Body of pancreas (tissue), 4 donors: ENCODE data around the gene SLC52A3.

Experiments used
- POLR2A ChIP-seq, 3 donors: fragments of 450-650 bp; IDR thresholded peaks; one replicate each; pipeline ENCODE4 v1.6.1; 2016; ENCODE audit warnings: antibody characterized with exemption in 3 of 3, mild to moderate bottlenecking in 2 of 3
- TF ChIP-seq, protein P1 (sequence below), 7 experiments: fragments of 450-650 bp in 4 of 7; fragments of 200-600 bp in 3 of 7; sonication (generic) in 3 of 7; IDR thresholded peaks; one replicate each; pipeline ENCODE4 v1.5.1; 2016 to 2019; ENCODE audit warnings: antibody characterized with exemption in 7 of 7

DNA sequence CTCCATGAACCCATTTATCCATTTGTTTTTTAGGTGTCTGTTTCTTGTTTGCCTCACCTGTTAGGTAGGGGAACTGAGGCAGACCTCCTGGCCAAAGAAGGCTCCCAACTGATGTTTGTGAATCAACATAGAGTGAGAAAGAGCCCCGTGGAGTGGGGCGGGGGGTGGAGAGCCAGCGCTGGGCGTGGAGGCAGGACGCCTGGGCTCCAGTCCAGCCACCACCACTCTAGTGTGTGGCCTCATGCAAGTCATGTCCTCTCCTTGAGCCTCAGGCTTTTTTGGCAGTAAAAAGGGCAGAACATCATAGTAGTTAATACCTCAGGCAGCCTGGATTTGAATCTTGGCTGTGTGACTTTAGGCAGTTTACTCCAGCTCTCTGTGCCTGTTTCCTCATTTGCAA lies 50.5 kb downstream of the SLC52A3 start:
- TF ChIP-seq, protein P1, sequence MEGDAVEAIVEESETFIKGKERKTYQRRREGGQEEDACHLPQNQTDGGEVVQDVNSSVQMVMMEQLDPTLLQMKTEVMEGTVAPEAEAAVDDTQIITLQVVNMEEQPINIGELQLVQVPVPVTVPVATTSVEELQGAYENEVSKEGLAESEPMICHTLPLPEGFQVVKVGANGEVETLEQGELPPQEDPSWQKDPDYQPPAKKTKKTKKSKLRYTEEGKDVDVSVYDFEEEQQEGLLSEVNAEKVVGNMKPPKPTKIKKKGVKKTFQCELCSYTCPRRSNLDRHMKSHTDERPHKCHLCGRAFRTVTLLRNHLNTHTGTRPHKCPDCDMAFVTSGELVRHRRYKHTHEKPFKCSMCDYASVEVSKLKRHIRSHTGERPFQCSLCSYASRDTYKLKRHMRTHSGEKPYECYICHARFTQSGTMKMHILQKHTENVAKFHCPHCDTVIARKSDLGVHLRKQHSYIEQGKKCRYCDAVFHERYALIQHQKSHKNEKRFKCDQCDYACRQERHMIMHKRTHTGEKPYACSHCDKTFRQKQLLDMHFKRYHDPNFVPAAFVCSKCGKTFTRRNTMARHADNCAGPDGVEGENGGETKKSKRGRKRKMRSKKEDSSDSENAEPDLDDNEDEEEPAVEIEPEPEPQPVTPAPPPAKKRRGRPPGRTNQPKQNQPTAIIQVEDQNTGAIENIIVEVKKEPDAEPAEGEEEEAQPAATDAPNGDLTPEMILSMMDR (IDR thresholded peaks at IDR 0.05): no peak
- TF ChIP-seq POLR2A (IDR thresholded peaks at IDR 0.05): no peak
